Large intestine (tissue), 3 donors: ENCODE results near the gene PANX1. TPM values are rescaled to one million over a fixed set of nuclear protein-coding genes. Genes with fewer than 3 reads are reported as not detected.
A peak's percentile ranks its signal among the peaks of the same experiment; 100 is the strongest.
"Not testable (repeated sequence)": the region's sequence is repeated elsewhere in the genome, so short reads cannot be mapped to it uniquely, and the experiment has no call there.

Source experiments
- DNase-seq, 2 donors: peaks; one replicate each; pipeline versions ENCODE4 v3.0.0 to v3.0.0-alpha.2; 2013
- H3K27ac ChIP-seq: one replicate; pipeline ENCODE4 v1.5.1; 2013; ENCODE audit warnings: low read length
- H3K27me3 ChIP-seq: 2 replicates; pipeline ENCODE4 v1.6.1; 2013; ENCODE audit warnings: low read length; ENCODE audit not compliant: control insufficient read depth, insufficient read depth
- H3K36me3 ChIP-seq: 2 replicates; pipeline ENCODE4 v1.6.1; 2013; ENCODE audit warnings: low read length; ENCODE audit not compliant: control insufficient read depth, insufficient read depth
- H3K4me1 ChIP-seq: one replicate; pipeline ENCODE4 v1.6.1; 2013; ENCODE audit warnings: low read length; ENCODE audit not compliant: control insufficient read depth, insufficient read depth
- H3K4me3 ChIP-seq: one replicate; pipeline ENCODE4 v1.5.1; 2013; ENCODE audit warnings: low read length
- H3K9me3 ChIP-seq: one replicate; pipeline ENCODE4 v1.6.1; 2013; ENCODE audit warnings: mild to moderate bottlenecking, low read depth, low read length, moderate library complexity; ENCODE audit not compliant: control insufficient read depth
- WGBS: methylation state at CpG from one replicate; pipeline ENCODE4 v1.1.5; 2013; ENCODE audit warnings: low lambda C conversion rate; ENCODE audit not compliant: insufficient coverage; 5-methylcytosine and 5-hydroxymethylcytosine counted together
- polyA plus RNA-seq: library from polyadenylated mRNA; unstranded; fragments of 120-200 nt; gene quantifications from one replicate; pipeline ENCODE4 v1.2.1, GENCODE V29; 2013

The PANX1 gene
- polyA plus RNA-seq, 1 donor = 20.6 TPM

- not testable (repeated sequence) for H3K27ac ChIP-seq, H3K27me3 ChIP-seq
- no CpG with 5 or more reads among the region's 3 CpGs for WGBS
These were observed 28.7 kb downstream of the PANX1 start for GRCh38 chr11:94157339-94157738.

GRCh38 chr11:94168882-94169281 is 40.2 kb downstream of the PANX1 start:
- peaks cover 20% of the 10 kb centered on the region for H3K4me1 ChIP-seq
- H3K9me3 ChIP-seq = no peaks in the 10 kb centered on the region
- WGBS = 100% methylated on average over 1 of the region's 1 CpG
- no peaks in the 10 kb centered on the region for H3K27me3 ChIP-seq
- no peak overlapping the region for H3K4me3 ChIP-seq
- no peak for DNase-seq
- H3K36me3 ChIP-seq = no peaks in the 10 kb centered on the region
- no peak overlapping the region for H3K27ac ChIP-seq

More at GRCh38 chr11:94157339-94157738, 28.7 kb downstream of the PANX1 start:
- not testable (repeated sequence) for H3K4me3 ChIP-seq, H3K9me3 ChIP-seq, DNase-seq, H3K36me3 ChIP-seq
- H3K4me1 ChIP-seq = peaks cover 16% of the 10 kb centered on the region

GRCh38 chr11:94169516-94169915 is 40.9 kb downstream of the PANX1 start:
- H3K4me3 ChIP-seq = no peak overlapping the region
- H3K36me3 ChIP-seq = no peaks in the 10 kb centered on the region
- no CpG with 5 or more reads among the region's 4 CpGs for WGBS
- no peak overlapping the region for H3K27ac ChIP-seq
- no peak for DNase-seq
- no peaks in the 10 kb centered on the region for H3K27me3 ChIP-seq
- H3K9me3 ChIP-seq = no peaks in the 10 kb centered on the region
- H3K4me1 ChIP-seq = peaks cover 24% of the 10 kb centered on the region

GRCh38 chr11:94169930-94170545 is 41.4 kb downstream of the PANX1 start:
- no peaks in the 10 kb centered on the region for H3K36me3 ChIP-seq
- peaks cover 26% of the 10 kb centered on the region for H3K4me1 ChIP-seq
- H3K27me3 ChIP-seq = no peaks in the 10 kb centered on the region
- H3K4me3 ChIP-seq = no peak overlapping the region
- WGBS = 75% methylated on average over 7 of the region's 8 CpGs
- H3K9me3 ChIP-seq = no peaks in the 10 kb centered on the region
- no peak overlapping the region for H3K27ac ChIP-seq
- DNase-seq = no peak

- Histone ChIP-seq H3K4me1 (peaks cover 26% of the 10 kb centered on the region), H3K27me3 (no peaks in the 10 kb centered on the region), H3K4me3 (no peak overlapping the region), H3K9me3 (no peaks in the 10 kb centered on the region), H3K36me3 (no peaks in the 10 kb centered on the region), H3K27ac (no peak overlapping the region)
- no peak for DNase-seq
These were observed 42.3 kb downstream of the PANX1 start for GRCh38 chr11:94170953-94171352.

- DNase-seq = peak; percentile 51 to 63
- WGBS = 34% methylated on average over 4 of the region's 8 CpGs
- peaks cover 26% of the 10 kb centered on the region for H3K4me1 ChIP-seq
- H3K36me3 ChIP-seq = no peaks in the 10 kb centered on the region
- no peaks in the 10 kb centered on the region for H3K27me3 ChIP-seq
- H3K9me3 ChIP-seq = no peaks in the 10 kb centered on the region
- H3K4me3 ChIP-seq = no peak overlapping the region
- H3K27ac ChIP-seq = peak overlapping the region; percentile 49
These were observed 43.2 kb downstream of the PANX1 start for GRCh38 chr11:94171693-94172440.

GRCh38 chr11:94175535-94175934 is 46.9 kb downstream of the PANX1 start:
- Histone ChIP-seq H3K4me3 (no peak overlapping the region), H3K9me3 (no peaks in the 10 kb centered on the region), H3K27me3 (no peaks in the 10 kb centered on the region), H3K27ac (no peak overlapping the region), H3K4me1 (peaks cover 38% of the 10 kb centered on the region), H3K36me3 (peaks cover 7% of the 10 kb centered on the region)
- DNase-seq = no peak
- no CpG with 5 or more reads among the region's 2 CpGs for WGBS

- no CpG with 5 or more reads among the region's 11 CpGs for WGBS
- Histone ChIP-seq H3K27ac (peak overlapping the region; percentile 80), H3K4me1 (peaks cover 20% of the 10 kb centered on the region), H3K4me3 (no peak overlapping the region), H3K9me3 (no peaks in the 10 kb centered on the region), H3K36me3 (peaks cover 15% of the 10 kb centered on the region), H3K27me3 (no peaks in the 10 kb centered on the region)
- DNase-seq = peak; percentile 90 to 94
These were observed 49.7 kb downstream of the PANX1 start for GRCh38 chr11:94178331-94178730.

GRCh38 chr11:94179696-94180095 is 51.1 kb downstream of the PANX1 start:
- peaks cover 12% of the 10 kb centered on the region for H3K4me1 ChIP-seq
- whole genome bisulfite sequencing = no CpG with 5 or more reads among the region's 12 CpGs

GRCh38 chr11:94181526-94181925 is 52.9 kb downstream of the PANX1 start:
- Histone ChIP-seq H3K9me3 (no peaks in the 10 kb centered on the region), H3K4me1 (peaks cover 12% of the 10 kb centered on the region), H3K36me3 (peaks cover 15% of the 10 kb centered on the region), H3K27ac (no peak overlapping the region), H3K4me3 (no peak overlapping the region), H3K27me3 (no peaks in the 10 kb centered on the region)
- 81% methylated on average over 4 of the region's 5 CpGs for WGBS
- DNase-seq = no peak

More at GRCh38 chr11:94179696-94180095, 51.1 kb downstream of the PANX1 start:
- Histone ChIP-seq H3K36me3 (peaks cover 15% of the 10 kb centered on the region), H3K27ac (no peak overlapping the region), H3K27me3 (no peaks in the 10 kb centered on the region), H3K9me3 (no peaks in the 10 kb centered on the region), H3K4me3 (no peak overlapping the region)
- DNase-seq = no peak

- Histone ChIP-seq H3K36me3 (peaks cover 15% of the 10 kb centered on the region), H3K4me1 (peaks cover 12% of the 10 kb centered on the region), H3K9me3 (no peaks in the 10 kb centered on the region), H3K27me3 (no peaks in the 10 kb centered on the region), H3K27ac (no peak overlapping the region), H3K4me3 (no peak overlapping the region)
- no CpG with 5 or more reads among the region's 2 CpGs for WGBS
- DNase-seq = no peak
These were observed 53.3 kb downstream of the PANX1 start for GRCh38 chr11:94181943-94182342.
